GM19099 (cell line): ENCODE results near the gene PRKAR2A.

ENCODE experiments used
- POLR2A ChIP-seq: IDR thresholded peaks from 3 replicates; pipeline ENCODE4 v1.6.1; 2011; ENCODE audit warnings: low read depth; ENCODE audit not compliant: insufficient read length; ENCODE audit errors: extremely low read depth

The PRKAR2A gene

GRCh38 chr3:48855681-48856447 lies 8.2 kb upstream of the PRKAR2A start:
- TF ChIP-seq POLR2A: no peak

GRCh38 chr3:48852151-48852550 lies 4.5 kb upstream of the PRKAR2A start:
- no peak for TF ChIP-seq POLR2A

- TF ChIP-seq POLR2A: no peak
Observed at GRCh38 chr3:48851407-48851806, 3.7 kb upstream of the PRKAR2A start.

- TF ChIP-seq POLR2A: no peak
Observed at GRCh38 chr3:48848816-48849515, 1.3 kb upstream of the PRKAR2A start.

- no peak for TF ChIP-seq POLR2A
Observed at GRCh38 chr3:48847053-48847503, 596 bp downstream of the PRKAR2A start.

GRCh38 chr3:48845170-48845569 lies 2.5 kb downstream of the PRKAR2A start:
- no peak for TF ChIP-seq POLR2A

GRCh38 chr3:48837163-48837562 lies 10.5 kb downstream of the PRKAR2A start:
- TF ChIP-seq POLR2A: no peak

- no peak for TF ChIP-seq POLR2A
Observed at GRCh38 chr3:48835650-48836366, 11.9 kb downstream of the PRKAR2A start.

GRCh38 chr3:48832684-48833083 lies 15.0 kb downstream of the PRKAR2A start:
- no peak for TF ChIP-seq POLR2A

- TF ChIP-seq POLR2A: no peak
Observed at GRCh38 chr3:48830715-48831114, 17.0 kb downstream of the PRKAR2A start.

GRCh38 chr3:48826451-48826850 lies 21.2 kb downstream of the PRKAR2A start:
- TF ChIP-seq POLR2A: no peak

GRCh38 chr3:48820612-48821324 lies 26.9 kb downstream of the PRKAR2A start:
- TF ChIP-seq POLR2A: no peak

- no peak for TF ChIP-seq POLR2A
Observed at GRCh38 chr3:48819234-48820221, 28.1 kb downstream of the PRKAR2A start.

GRCh38 chr3:48811524-48811923 lies 36.1 kb downstream of the PRKAR2A start:
- TF ChIP-seq POLR2A: no peak
